Glomerular visceral epithelial cell (primary cell): ENCODE data around the gene KLHL13.
"Not testable (repeated sequence)": the region's sequence is repeated elsewhere in the genome, so short reads cannot be mapped to it uniquely, and the experiment has no call there.

Experiments
- DNase-seq: peaks from one replicate; pipeline ENCODE4 v3.0.0-alpha.2; 2016; ENCODE audit errors: extremely low spot score

KLHL13 gene

GRCh38 chrX:118116713-118117550, at the start of gene KLHL13:
Gene KLHL13, minus strand, starts transcription at chrX:118116810. Its CDS starts 88,337 bp downstream, at chrX:118028473.
- DNase-seq = peak; percentile 56

GRCh38 chrX:118164138-118164537, 47.5 kb upstream of the KLHL13 start:
- DNase-seq = no peak

- DNase-seq = no peak
Observed at GRCh38 chrX:118156953-118157608, 40.5 kb upstream of the KLHL13 start.

GRCh38 chrX:118156254-118156952, 39.8 kb upstream of the KLHL13 start:
- DNase-seq = no peak

GRCh38 chrX:118153270-118153669, 36.7 kb upstream of the KLHL13 start:
- no peak for DNase-seq

- DNase-seq = no peak
Observed at GRCh38 chrX:118152721-118153120, 36.1 kb upstream of the KLHL13 start.

GRCh38 chrX:118148737-118149136, 32.1 kb upstream of the KLHL13 start:
- DNase-seq = no peak

- DNase-seq = not testable (repeated sequence)
Observed at GRCh38 chrX:118147771-118148170, 31.2 kb upstream of the KLHL13 start.

GRCh38 chrX:118143578-118143977, 27.0 kb upstream of the KLHL13 start:
- no peak for DNase-seq

GRCh38 chrX:118131336-118131735, 14.7 kb upstream of the KLHL13 start:
- DNase-seq = no peak

GRCh38 chrX:118129681-118130080, 13.1 kb upstream of the KLHL13 start:
- no peak for DNase-seq

- DNase-seq = no peak
Observed at GRCh38 chrX:118128724-118129123, 12.1 kb upstream of the KLHL13 start.

- DNase-seq = no peak
Observed at GRCh38 chrX:118126286-118126685, 9.7 kb upstream of the KLHL13 start.

- DNase-seq = not testable (repeated sequence)
Observed at GRCh38 chrX:118124243-118124642, 7.6 kb upstream of the KLHL13 start.

GRCh38 chrX:118117741-118118140, 1.1 kb upstream of the KLHL13 start:
- no peak for DNase-seq

- DNase-seq = no peak
Observed at GRCh38 chrX:118115953-118116712, 477 bp downstream of the KLHL13 start.

- DNase-seq = no peak
Observed at GRCh38 chrX:118114971-118115370, 1.6 kb downstream of the KLHL13 start.

- no peak for DNase-seq
Observed at GRCh38 chrX:118109065-118109464, 7.5 kb downstream of the KLHL13 start.

GRCh38 chrX:118108304-118108703, 8.3 kb downstream of the KLHL13 start:
- DNase-seq = no peak

- DNase-seq = no peak
Observed at GRCh38 chrX:118100091-118100490, 16.5 kb downstream of the KLHL13 start.

GRCh38 chrX:118088084-118088483, 28.5 kb downstream of the KLHL13 start:
- no peak for DNase-seq

- no peak for DNase-seq
Observed at GRCh38 chrX:118074196-118074595, 42.4 kb downstream of the KLHL13 start.
